ENCODE results near the gene RBFA. TPM values are rescaled to one million over a fixed set of nuclear protein-coding genes. Genes with fewer than 3 reads are reported as not detected.

Gene RBFA
- total and polyA plus RNA-seq, 2 of the 13 experiments (the other 11 are each of a cell fraction or from before 2014, with no cell fraction given), result 29.7 to 42.4 TPM

DNA sequence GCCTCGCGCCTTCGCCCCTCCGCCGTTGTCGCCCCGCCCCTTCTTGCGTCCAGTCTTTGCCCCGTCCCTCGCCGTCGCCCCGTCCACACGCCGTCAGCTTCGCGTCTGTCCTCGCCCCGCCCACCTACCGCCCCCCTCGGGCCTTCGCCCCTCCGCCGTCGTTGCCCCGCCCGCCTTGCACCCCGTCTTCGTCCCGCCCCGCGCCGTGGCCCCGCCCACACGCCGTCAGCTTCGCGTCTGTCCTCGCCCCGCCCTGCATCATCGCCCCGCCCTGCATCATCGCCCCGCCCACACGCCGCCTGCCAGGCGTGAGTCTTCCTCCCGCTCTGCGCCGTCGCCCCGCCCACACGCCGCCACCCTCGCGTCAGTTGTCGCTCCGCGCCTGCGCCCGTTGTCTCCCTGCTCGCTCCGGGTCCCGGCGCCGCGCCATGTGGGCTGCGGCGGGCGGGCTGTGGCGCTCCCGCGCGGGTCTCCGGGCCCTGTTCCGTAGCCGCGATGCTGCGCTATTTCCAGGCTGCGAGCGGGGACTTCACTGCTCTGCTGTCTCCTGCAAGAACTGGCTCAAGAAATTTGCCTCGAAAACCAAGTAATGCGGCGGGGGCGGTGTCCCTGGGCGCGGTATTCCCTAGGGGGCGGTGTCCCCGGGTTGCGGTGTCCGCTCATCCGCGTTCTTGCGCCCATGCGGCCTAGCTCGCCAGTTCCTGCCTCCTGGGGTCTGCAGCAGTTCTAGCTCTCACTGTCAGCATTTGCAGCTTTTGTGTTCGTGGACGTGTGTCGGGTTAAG is at the start of gene RBFA (continued):
- TF ChIP-seq SMAD1 (CRISPR knock-in tag; IDR thresholded peaks at IDR 0.05; ENCODE audit: borderline replicate concordance, low read depth), result no peak
- peak; percentile 59; the same call in 1 of the 2 replicates for TF ChIP-seq ZNF350 (CRISPR knock-in tag; IDR thresholded peaks at IDR 0.05; ENCODE audit: borderline replicate concordance, low read depth)
- no peak for TF ChIP-seq CBX1 (IDR thresholded peaks at IDR 0.05; ENCODE audit: low read depth)
- TF ChIP-seq POGK (CRISPR knock-in tag; conservative IDR thresholded peaks at IDR 0.05), result peak; percentile 67; the same call in 1 of the 2 replicates
- TF ChIP-seq ZNF816 (CRISPR knock-in tag; IDR thresholded peaks at IDR 0.05; ENCODE audit: borderline replicate concordance), result peak; percentile 31; the same call in 1 of the 2 replicates
- TF ChIP-seq PRPF4 (IDR thresholded peaks at IDR 0.05; ENCODE audit: low read depth, low read length, poor library complexity, severe bottlenecking), result no peak
- TF ChIP-seq, protein P1, sequence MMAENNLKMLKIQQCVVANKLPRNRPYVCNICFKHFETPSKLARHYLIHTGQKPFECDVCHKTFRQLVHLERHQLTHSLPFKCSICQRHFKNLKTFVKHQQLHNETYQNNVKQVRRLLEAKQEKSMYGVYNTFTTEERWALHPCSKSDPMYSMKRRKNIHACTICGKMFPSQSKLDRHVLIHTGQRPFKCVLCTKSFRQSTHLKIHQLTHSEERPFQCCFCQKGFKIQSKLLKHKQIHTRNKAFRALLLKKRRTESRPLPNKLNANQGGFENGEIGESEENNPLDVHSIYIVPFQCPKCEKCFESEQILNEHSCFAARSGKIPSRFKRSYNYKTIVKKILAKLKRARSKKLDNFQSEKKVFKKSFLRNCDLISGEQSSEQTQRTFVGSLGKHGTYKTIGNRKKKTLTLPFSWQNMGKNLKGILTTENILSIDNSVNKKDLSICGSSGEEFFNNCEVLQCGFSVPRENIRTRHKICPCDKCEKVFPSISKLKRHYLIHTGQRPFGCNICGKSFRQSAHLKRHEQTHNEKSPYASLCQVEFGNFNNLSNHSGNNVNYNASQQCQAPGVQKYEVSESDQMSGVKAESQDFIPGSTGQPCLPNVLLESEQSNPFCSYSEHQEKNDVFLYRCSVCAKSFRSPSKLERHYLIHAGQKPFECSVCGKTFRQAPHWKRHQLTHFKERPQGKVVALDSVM (CRISPR knock-in tag; IDR thresholded peaks at IDR 0.05), result peak; percentile 61
- TF ChIP-seq, protein P2, sequence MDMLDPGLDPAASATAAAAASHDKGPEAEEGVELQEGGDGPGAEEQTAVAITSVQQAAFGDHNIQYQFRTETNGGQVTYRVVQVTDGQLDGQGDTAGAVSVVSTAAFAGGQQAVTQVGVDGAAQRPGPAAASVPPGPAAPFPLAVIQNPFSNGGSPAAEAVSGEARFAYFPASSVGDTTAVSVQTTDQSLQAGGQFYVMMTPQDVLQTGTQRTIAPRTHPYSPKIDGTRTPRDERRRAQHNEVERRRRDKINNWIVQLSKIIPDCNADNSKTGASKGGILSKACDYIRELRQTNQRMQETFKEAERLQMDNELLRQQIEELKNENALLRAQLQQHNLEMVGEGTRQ (IDR thresholded peaks at IDR 0.05; ENCODE audit: low read depth, low read length), result no peak
- TF ChIP-seq, protein P2 (CRISPR knock-in tag; IDR thresholded peaks at IDR 0.05; ENCODE audit: borderline replicate concordance), result no peak
- no peak for TF ChIP-seq JDP2 (CRISPR knock-in tag; IDR thresholded peaks at IDR 0.05; ENCODE audit: borderline replicate concordance)
- TF ChIP-seq PHF5A (CRISPR knock-in tag; IDR thresholded peaks at IDR 0.05; ENCODE audit: low read depth, unreplicated experiment), result no peak
- no peak for TF ChIP-seq RERE (CRISPR knock-in tag; IDR thresholded peaks at IDR 0.05; ENCODE audit: low read depth)
- TF ChIP-seq ZMYM3 (CRISPR knock-in tag; IDR thresholded peaks at IDR 0.05), result no peak
- TF ChIP-seq NCOA2 (CRISPR knock-in tag; IDR thresholded peaks at IDR 0.05), result no peak
- TF ChIP-seq PHF8 (CRISPR knock-in tag; IDR thresholded peaks at IDR 0.05), result peak; percentile 95
- TF ChIP-seq CBFB (CRISPR knock-in tag; IDR thresholded peaks at IDR 0.05), result peak; percentile 53; the same call in 1 of the 2 replicates
- no peak for TF ChIP-seq ZNF468 (CRISPR knock-in tag; IDR thresholded peaks at IDR 0.05)

Data from HepG2 (cell line).